ENCODE measurements around the gene MYBPHL.
A peak's percentile ranks its signal among the peaks of the same experiment; 100 is the strongest.

Gene MYBPHL

DNA sequence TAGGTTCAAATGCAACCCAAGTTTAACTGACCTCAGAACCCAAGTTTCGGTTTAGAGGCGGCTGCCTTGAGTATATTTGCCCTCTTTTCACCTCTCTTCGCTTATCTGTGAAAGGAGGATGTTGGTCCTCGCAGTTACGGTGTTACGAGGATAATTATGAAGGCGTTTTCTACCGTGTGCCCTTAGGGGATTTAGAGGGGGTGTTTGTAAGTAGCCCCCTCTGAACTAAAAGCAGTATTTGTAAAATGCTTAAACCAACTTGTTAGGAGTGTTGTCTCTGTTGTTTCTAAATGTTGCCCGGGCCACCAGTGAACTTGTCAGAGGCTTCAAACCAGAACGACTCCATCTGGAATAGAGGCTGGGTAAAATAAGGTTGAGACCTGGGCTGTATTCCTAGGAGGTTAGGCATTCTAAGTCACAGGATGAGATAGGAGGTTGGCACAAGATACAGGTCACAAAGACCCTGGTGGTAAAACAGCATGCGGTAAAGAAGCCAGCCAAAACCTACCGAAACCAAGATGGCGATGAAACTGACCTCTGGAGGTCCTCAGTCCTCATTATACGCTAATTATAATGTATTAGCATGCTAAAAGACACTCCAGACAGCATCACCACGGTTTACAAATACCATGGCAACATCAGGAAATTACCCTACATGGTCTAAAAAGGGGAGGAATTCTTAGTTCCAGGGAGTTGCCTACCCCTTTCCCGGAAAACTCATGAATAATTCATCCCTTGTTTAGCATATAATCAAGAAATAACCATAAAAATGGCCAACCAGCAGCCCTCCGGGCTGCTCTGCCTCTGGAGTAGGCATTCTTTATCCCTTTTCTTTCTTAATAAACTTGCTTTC, 22.8 kb downstream of the MYBPHL start:
- Histone ChIP-seq H4K20me1 (ENCODE audit: insufficient read depth) (no peaks in the 10 kb centered on the region), H3K4me3 (IDR thresholded peaks at IDR 0.05; ENCODE audit: insufficient read depth, low read depth, low read length) (peak overlapping the region; percentile 98), H3K79me2 (ENCODE audit: insufficient read depth, low read depth) (no peaks in the 10 kb centered on the region), H3K36me3 (ENCODE audit: insufficient read depth) (no peaks in the 10 kb centered on the region), H3K4me2 (peak overlapping the region; percentile 89), H3K27ac (peak overlapping the region; percentile 70), H3K9ac (peak overlapping the region; percentile 70), H3K4me1 (ENCODE audit: low read depth, poor library complexity, severe bottlenecking) (peaks cover 25% of the 10 kb centered on the region), H3K27me3 (ENCODE audit: insufficient read depth, low read depth) (no peaks in the 10 kb centered on the region), H2AFZ (ENCODE audit: low read depth) (peak overlapping the region; percentile 84)
- TF ChIP-seq, protein P1, sequence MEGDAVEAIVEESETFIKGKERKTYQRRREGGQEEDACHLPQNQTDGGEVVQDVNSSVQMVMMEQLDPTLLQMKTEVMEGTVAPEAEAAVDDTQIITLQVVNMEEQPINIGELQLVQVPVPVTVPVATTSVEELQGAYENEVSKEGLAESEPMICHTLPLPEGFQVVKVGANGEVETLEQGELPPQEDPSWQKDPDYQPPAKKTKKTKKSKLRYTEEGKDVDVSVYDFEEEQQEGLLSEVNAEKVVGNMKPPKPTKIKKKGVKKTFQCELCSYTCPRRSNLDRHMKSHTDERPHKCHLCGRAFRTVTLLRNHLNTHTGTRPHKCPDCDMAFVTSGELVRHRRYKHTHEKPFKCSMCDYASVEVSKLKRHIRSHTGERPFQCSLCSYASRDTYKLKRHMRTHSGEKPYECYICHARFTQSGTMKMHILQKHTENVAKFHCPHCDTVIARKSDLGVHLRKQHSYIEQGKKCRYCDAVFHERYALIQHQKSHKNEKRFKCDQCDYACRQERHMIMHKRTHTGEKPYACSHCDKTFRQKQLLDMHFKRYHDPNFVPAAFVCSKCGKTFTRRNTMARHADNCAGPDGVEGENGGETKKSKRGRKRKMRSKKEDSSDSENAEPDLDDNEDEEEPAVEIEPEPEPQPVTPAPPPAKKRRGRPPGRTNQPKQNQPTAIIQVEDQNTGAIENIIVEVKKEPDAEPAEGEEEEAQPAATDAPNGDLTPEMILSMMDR (conservative IDR thresholded peaks at IDR 0.05; ENCODE audit: low read depth, low read length) = peak; percentile 6; the same call in 1 of the 2 replicates

DNA sequence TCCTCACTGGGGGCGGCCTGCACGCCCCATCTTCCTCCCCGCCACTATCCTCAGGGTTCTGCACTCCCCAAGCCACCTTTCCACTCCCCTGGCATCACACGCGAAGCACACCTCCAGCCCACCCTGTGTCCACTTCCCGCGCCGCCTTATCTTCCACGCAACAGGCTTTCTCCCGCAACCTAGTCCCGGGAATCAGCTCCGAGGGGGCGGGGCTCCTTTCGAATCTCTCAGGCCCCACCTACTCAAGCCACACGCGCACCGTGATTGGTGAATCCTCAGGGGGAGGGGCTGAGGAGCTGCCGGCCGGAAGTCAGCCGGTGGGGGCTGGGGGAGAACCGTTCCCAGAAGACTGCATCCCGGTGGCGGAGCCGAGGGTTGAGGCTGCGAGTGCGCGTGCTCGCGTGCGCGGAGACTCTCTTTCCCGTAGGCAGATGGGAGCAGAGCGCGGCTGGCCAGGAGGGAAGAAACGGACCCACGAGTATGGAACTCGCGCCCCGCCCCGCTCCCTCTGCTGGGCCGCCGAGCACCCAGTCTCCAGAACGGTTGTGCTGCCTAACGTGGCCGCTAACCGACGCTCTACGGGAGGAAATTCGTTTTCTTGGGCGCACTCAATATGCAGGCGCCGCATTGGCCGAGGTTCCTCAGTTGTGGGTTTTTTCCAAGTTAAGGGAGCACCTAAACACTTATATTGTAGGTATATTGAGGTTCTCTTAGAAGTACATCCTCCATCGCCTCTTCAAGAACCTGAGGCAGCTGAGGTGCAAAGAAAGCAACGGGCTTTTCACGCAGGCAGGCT, 23.7 kb downstream of the MYBPHL start, which contains the start of gene PSRC1:
PSRC1 (minus strand) TSS at position 194 of the 796 bp plus-strand sequence.
- H3K4me2 ChIP-seq = peak within 1 kb of the TSS; percentile 89
- H3K27ac ChIP-seq = peak within 1 kb of the TSS; percentile 70
- peak within 1 kb of the TSS; percentile 70 for H3K9ac ChIP-seq
- H3K36me3 ChIP-seq (ENCODE audit: insufficient read depth) = no peaks in the 10 kb centered on the region
- H3K27me3 ChIP-seq (ENCODE audit: insufficient read depth, low read depth) = no peaks in the 10 kb centered on the region
- H4K20me1 ChIP-seq (ENCODE audit: insufficient read depth) = no peaks in the 10 kb centered on the region
- H3K4me3 ChIP-seq (IDR thresholded peaks at IDR 0.05; ENCODE audit: insufficient read depth, low read depth, low read length) = peak within 1 kb of the TSS; percentile 98
- H3K4me1 ChIP-seq (ENCODE audit: low read depth, poor library complexity, severe bottlenecking) = peaks cover 26% of the 10 kb centered on the region
- peak within 1 kb of the TSS; percentile 84 for H2AFZ ChIP-seq (ENCODE audit: low read depth)
- TF ChIP-seq, protein P1 (conservative IDR thresholded peaks at IDR 0.05; ENCODE audit: low read depth, low read length) = peak; percentile 72
- H3K79me2 ChIP-seq (ENCODE audit: insufficient read depth, low read depth) = no peaks in the 10 kb centered on the region

DNA sequence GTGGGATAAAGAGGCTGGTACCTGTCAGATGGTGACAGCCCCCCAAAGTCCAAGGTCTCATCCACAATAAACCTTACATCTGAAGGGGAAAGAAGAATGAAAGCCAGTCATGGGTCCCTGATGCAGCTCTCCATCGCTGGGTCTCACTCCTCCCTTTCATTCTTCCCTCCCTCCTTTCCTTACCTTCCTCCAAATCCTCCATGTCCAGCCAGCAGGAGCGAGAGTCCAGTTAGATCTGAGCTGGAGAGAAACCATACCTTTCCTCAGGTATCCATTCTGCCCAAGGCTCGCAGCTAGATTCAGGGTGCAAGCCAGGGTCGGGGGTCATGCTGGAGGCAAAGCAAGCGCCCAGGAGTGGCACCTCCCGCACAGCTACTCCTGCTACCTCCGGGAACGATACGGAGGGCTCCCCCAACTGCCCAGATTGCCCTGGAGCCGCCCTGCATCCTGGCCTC, 24.3 kb downstream of the MYBPHL start:
- TF ChIP-seq, protein P1 (conservative IDR thresholded peaks at IDR 0.05; ENCODE audit: low read depth, low read length) = no peak
- H3K4me1 ChIP-seq (ENCODE audit: low read depth, poor library complexity, severe bottlenecking) = peaks cover 32% of the 10 kb centered on the region
- no peaks in the 10 kb centered on the region for H3K79me2 ChIP-seq (ENCODE audit: insufficient read depth, low read depth)
- H3K4me3 ChIP-seq (IDR thresholded peaks at IDR 0.05; ENCODE audit: insufficient read depth, low read depth, low read length) = peak overlapping the region; percentile 98
- peak overlapping the region; percentile 84 for H2AFZ ChIP-seq (ENCODE audit: low read depth)
- no peak overlapping the region for H3K27ac ChIP-seq
- H3K27me3 ChIP-seq (ENCODE audit: insufficient read depth, low read depth) = no peaks in the 10 kb centered on the region
- peak overlapping the region; percentile 89 for H3K4me2 ChIP-seq
- H3K36me3 ChIP-seq (ENCODE audit: insufficient read depth) = no peaks in the 10 kb centered on the region
- H4K20me1 ChIP-seq (ENCODE audit: insufficient read depth) = no peaks in the 10 kb centered on the region
- peak overlapping the region; percentile 70 for H3K9ac ChIP-seq

DNA sequence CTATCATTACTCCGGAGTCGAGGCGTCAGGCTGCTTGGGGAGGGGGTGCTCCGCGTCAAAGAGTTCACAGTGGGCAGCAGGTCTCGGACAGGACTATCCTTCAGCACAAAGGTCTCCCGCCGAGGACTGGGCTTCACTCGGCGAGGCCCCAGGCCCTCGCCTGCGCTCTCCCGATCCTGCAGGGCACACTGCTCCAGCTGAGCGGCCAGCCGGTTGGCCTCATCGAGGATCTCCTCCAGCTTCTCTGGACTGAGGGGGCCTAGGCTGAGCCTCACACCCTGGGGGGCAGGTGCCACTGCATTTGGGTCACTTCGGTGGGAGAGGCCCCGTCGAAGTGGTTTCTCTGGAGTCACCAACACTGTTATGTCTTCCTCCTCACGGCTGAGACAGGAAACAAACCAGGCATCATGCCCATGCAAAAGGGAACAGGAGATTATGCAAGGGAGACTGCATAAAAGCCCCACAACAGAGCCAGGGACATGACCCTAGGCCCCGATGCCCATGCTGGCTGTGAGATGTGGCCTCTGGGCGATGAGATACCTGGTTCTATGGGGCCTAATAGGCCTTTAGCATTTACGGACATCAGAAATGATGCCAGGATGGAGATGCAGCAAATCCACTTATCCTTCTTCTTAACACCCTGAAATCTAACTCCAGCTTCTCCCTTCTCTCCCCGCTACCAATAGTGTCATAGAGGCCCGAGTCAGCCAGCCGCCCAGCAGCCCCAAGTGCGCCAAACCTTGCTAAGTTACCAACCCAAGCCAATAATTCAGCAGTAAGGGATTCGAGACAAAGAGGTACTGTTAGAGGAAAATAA, 24.9 kb downstream of the MYBPHL start:
- peak overlapping the region; percentile 89 for H3K4me2 ChIP-seq
- H3K79me2 ChIP-seq (ENCODE audit: insufficient read depth, low read depth) = no peaks in the 10 kb centered on the region
- no peaks in the 10 kb centered on the region for H3K27me3 ChIP-seq (ENCODE audit: insufficient read depth, low read depth)
- TF ChIP-seq, protein P1 (conservative IDR thresholded peaks at IDR 0.05; ENCODE audit: low read depth, low read length) = no peak
- H3K4me1 ChIP-seq (ENCODE audit: low read depth, poor library complexity, severe bottlenecking) = peaks cover 38% of the 10 kb centered on the region
- H2AFZ ChIP-seq (ENCODE audit: low read depth) = peak overlapping the region; percentile 84
- no peak overlapping the region for H3K27ac ChIP-seq
- H4K20me1 ChIP-seq (ENCODE audit: insufficient read depth) = no peaks in the 10 kb centered on the region
- H3K9ac ChIP-seq = peak overlapping the region; percentile 70; the same call in 1 of the 2 replicates
- H3K36me3 ChIP-seq (ENCODE audit: insufficient read depth) = no peaks in the 10 kb centered on the region
- H3K4me3 ChIP-seq (IDR thresholded peaks at IDR 0.05; ENCODE audit: insufficient read depth, low read depth, low read length) = peak overlapping the region; percentile 98
